ENCODE results near the gene KCNIP4. TPM values are rescaled to one million over a fixed set of nuclear protein-coding genes. Genes with fewer than 3 reads are reported as not detected.
"Not testable (repeated sequence)": the region's sequence is repeated elsewhere in the genome, so short reads cannot be mapped to it uniquely, and the experiment has no call there.

KCNIP4 gene
- polyA plus RNA-seq, 1 donor (not counting 4 experiments of a cell fraction or from before 2014, with no cell fraction given): 0.07 TPM

- H3K36me3 ChIP-seq (ENCODE audit: control insufficient read depth in 2 of 2, extremely low read depth in 1 of 2, insufficient read depth in 2 of 2, low read length in 2 of 2): no peaks in the 10 kb centered on the region
- TF ChIP-seq EZH2 (IDR thresholded peaks at IDR 0.05; ENCODE audit: low read length): no peak
- TF ChIP-seq CTCF (optimal IDR thresholded peaks at IDR 0.05 in 1 of 3, IDR thresholded peaks at IDR 0.05 in 1 of 3, conservative IDR thresholded peaks at IDR 0.05 in 1 of 3; ENCODE audit: extremely low read depth in 1 of 3, insufficient read depth in 2 of 3, low read length in 3 of 3): no peak
- no peaks in the 10 kb centered on the region for H3K79me2 ChIP-seq (ENCODE audit: control insufficient read depth, insufficient read depth, low read length)
- no peaks in the 10 kb centered on the region for H3K4me1 ChIP-seq (ENCODE audit: control insufficient read depth, extremely low read depth, insufficient read depth, low read length)
- no peaks in the 10 kb centered on the region for H3K9me1 ChIP-seq (ENCODE audit: control insufficient read depth, extremely low read depth, insufficient read depth, low read length)
- H3K9me3 ChIP-seq (ENCODE audit: control insufficient read depth, low read depth, low read length): no peaks in the 10 kb centered on the region
- H3K4me3 ChIP-seq (ENCODE audit: control insufficient read depth in 2 of 3, extremely low read depth in 1 of 3, insufficient read depth in 2 of 3, low read depth in 1 of 3, low read length in 3 of 3): no peak overlapping the region
- H3K4me2 ChIP-seq (ENCODE audit: control insufficient read depth, extremely low read depth, insufficient read depth, low read depth, low read length): no peak overlapping the region
- no peak overlapping the region for H2AFZ ChIP-seq (ENCODE audit: control insufficient read depth, low read length)
- no peak overlapping the region for H3K27ac ChIP-seq (ENCODE audit: control insufficient read depth, insufficient read depth, low read length)
- H3K9ac ChIP-seq (ENCODE audit: control insufficient read depth, extremely low read depth, insufficient read depth, low read length): no peak overlapping the region
- H4K20me1 ChIP-seq (ENCODE audit: control insufficient read depth, extremely low read depth, insufficient read depth, low read length): no peaks in the 10 kb centered on the region
- FAIRE-seq (no peak), DNase-seq (ENCODE audit: low read depth, low spot score) (no peak)
- no peaks in the 10 kb centered on the region for H3K27me3 ChIP-seq (ENCODE audit: control insufficient read depth, extremely low read depth, insufficient read depth, low read length)
- dilution Hi-C loops (cut with MboI; ENCODE audit: extremely low pct_ligation_motif_present, low sequenced_read_pairs): loop anchor here (25.0 kb wide), 1 partner anchor 385 kb away; no protein-coding TSS in a partner anchor
These were observed 1195.9 kb downstream of the KCNIP4 start for GRCh38 chr4:20752641-20753040.

GRCh38 chr4:20746000-20746399 is 1202.6 kb downstream of the KCNIP4 start:
- H3K79me2 ChIP-seq (ENCODE audit: control insufficient read depth, insufficient read depth, low read length); H4K20me1 ChIP-seq (ENCODE audit: control insufficient read depth, extremely low read depth, insufficient read depth, low read length); H2AFZ ChIP-seq (ENCODE audit: control insufficient read depth, low read length); H3K4me3 ChIP-seq (ENCODE audit: control insufficient read depth in 2 of 3, extremely low read depth in 1 of 3, insufficient read depth in 2 of 3, low read depth in 1 of 3, low read length in 3 of 3); H3K9me3 ChIP-seq (ENCODE audit: control insufficient read depth, low read depth, low read length); H3K9me1 ChIP-seq (ENCODE audit: control insufficient read depth, extremely low read depth, insufficient read depth, low read length); H3K4me1 ChIP-seq (ENCODE audit: control insufficient read depth, extremely low read depth, insufficient read depth, low read length); H3K27ac ChIP-seq (ENCODE audit: control insufficient read depth, insufficient read depth, low read length); H3K4me2 ChIP-seq (ENCODE audit: control insufficient read depth, extremely low read depth, insufficient read depth, low read depth, low read length); DNase-seq (ENCODE audit: low read depth, low spot score); dilution Hi-C loops (cut with MboI; ENCODE audit: extremely low pct_ligation_motif_present, low sequenced_read_pairs); FAIRE-seq; H3K36me3 ChIP-seq (ENCODE audit: control insufficient read depth in 2 of 2, extremely low read depth in 1 of 2, insufficient read depth in 2 of 2, low read length in 2 of 2); H3K27me3 ChIP-seq (ENCODE audit: control insufficient read depth, extremely low read depth, insufficient read depth, low read length); H3K9ac ChIP-seq (ENCODE audit: control insufficient read depth, extremely low read depth, insufficient read depth, low read length): not testable (repeated sequence)

- no peak overlapping the region for H3K27ac ChIP-seq (ENCODE audit: control insufficient read depth, insufficient read depth, low read length)
- H3K4me3 ChIP-seq (ENCODE audit: control insufficient read depth in 2 of 3, extremely low read depth in 1 of 3, insufficient read depth in 2 of 3, low read depth in 1 of 3, low read length in 3 of 3): no peak overlapping the region
- H3K9ac ChIP-seq (ENCODE audit: control insufficient read depth, extremely low read depth, insufficient read depth, low read length): no peak overlapping the region
- TF ChIP-seq EZH2 (IDR thresholded peaks at IDR 0.05; ENCODE audit: low read length): no peak
- no peak for TF ChIP-seq CTCF (optimal IDR thresholded peaks at IDR 0.05 in 1 of 3, IDR thresholded peaks at IDR 0.05 in 1 of 3, conservative IDR thresholded peaks at IDR 0.05 in 1 of 3; ENCODE audit: extremely low read depth in 1 of 3, insufficient read depth in 2 of 3, low read length in 3 of 3)
- H3K27me3 ChIP-seq (ENCODE audit: control insufficient read depth, extremely low read depth, insufficient read depth, low read length): no peaks in the 10 kb centered on the region
- H4K20me1 ChIP-seq (ENCODE audit: control insufficient read depth, extremely low read depth, insufficient read depth, low read length): no peaks in the 10 kb centered on the region
- no peaks in the 10 kb centered on the region for H3K9me1 ChIP-seq (ENCODE audit: control insufficient read depth, extremely low read depth, insufficient read depth, low read length)
- dilution Hi-C loops (cut with MboI; ENCODE audit: extremely low pct_ligation_motif_present, low sequenced_read_pairs): no loop called here
- H3K79me2 ChIP-seq (ENCODE audit: control insufficient read depth, insufficient read depth, low read length): no peaks in the 10 kb centered on the region
- no peak for FAIRE-seq
- peaks cover 0 to 4% of the 10 kb centered on the region in 2 experiments for H3K36me3 ChIP-seq (ENCODE audit: control insufficient read depth in 2 of 2, extremely low read depth in 1 of 2, insufficient read depth in 2 of 2, low read length in 2 of 2)
- peaks cover 10% of the 10 kb centered on the region for H3K9me3 ChIP-seq (ENCODE audit: control insufficient read depth, low read depth, low read length)
- no peak overlapping the region for H3K4me2 ChIP-seq (ENCODE audit: control insufficient read depth, extremely low read depth, insufficient read depth, low read depth, low read length)
- no peaks in the 10 kb centered on the region for H3K4me1 ChIP-seq (ENCODE audit: control insufficient read depth, extremely low read depth, insufficient read depth, low read length)
- H2AFZ ChIP-seq (ENCODE audit: control insufficient read depth, low read length): no peak overlapping the region
- no peak for DNase-seq (ENCODE audit: low read depth, low spot score)
These were observed 1212.6 kb downstream of the KCNIP4 start for GRCh38 chr4:20735931-20736330.

Data from keratinocyte (primary cell).